ENCODE data around the gene PRAC1. TPM values are rescaled to one million over a fixed set of nuclear protein-coding genes. Genes with fewer than 3 reads are reported as not detected.
A peak's percentile ranks its signal among the peaks of the same experiment; 100 is the strongest.

PRAC1 gene
- total RNA-seq, 4 donors from 2014 or later = not detected

- no peak for DNase-seq (ENCODE audit: low spot score in 2 of 2)
- no peak overlapping the region for H3K4me3 ChIP-seq
- no peak for TF ChIP-seq EP300 (IDR thresholded peaks at IDR 0.05)
- H3K36me3 ChIP-seq = no peaks in the 10 kb centered on the region
- peaks cover 8% of the 10 kb centered on the region for H3K4me1 ChIP-seq
- H3K27me3 ChIP-seq = peaks cover 78% of the 10 kb centered on the region
- WGBS = 87% methylated on average over 5 of the region's 5 CpGs
- no peaks in the 10 kb centered on the region for H3K9me3 ChIP-seq
- no peak overlapping the region for H3K27ac ChIP-seq
Measured at GRCh38 chr17:48679385-48680096, 42.8 kb downstream of the PRAC1 start.

- H3K27ac ChIP-seq = no peak overlapping the region
- peaks cover 8% of the 10 kb centered on the region for H3K4me1 ChIP-seq
- WGBS = 9% methylated on average over 33 of the region's 41 CpGs
- H3K9me3 ChIP-seq = no peaks in the 10 kb centered on the region
- no peak overlapping the region for H3K4me3 ChIP-seq
- DNase-seq (ENCODE audit: low spot score in 2 of 2) = peak in 1 of 2 donors; percentile 59
- TF ChIP-seq CTCF (IDR thresholded peaks at IDR 0.05) = peak; percentile 61 to 93
- no peak for TF ChIP-seq POLR2A (IDR thresholded peaks at IDR 0.05)
- H3K36me3 ChIP-seq = no peaks in the 10 kb centered on the region
- H3K27me3 ChIP-seq = peaks cover 83% of the 10 kb centered on the region
Measured at GRCh38 chr17:48678141-48678971, 44.0 kb downstream of the PRAC1 start.

GRCh38 chr17:48676963-48677558 is 45.3 kb downstream of the PRAC1 start:
- Histone ChIP-seq H3K27me3 (peaks cover 76% of the 10 kb centered on the region), H3K36me3 (no peaks in the 10 kb centered on the region), H3K4me3 (no peak overlapping the region), H3K27ac (no peak overlapping the region), H3K9me3 (no peaks in the 10 kb centered on the region), H3K4me1 (peaks cover 8% of the 10 kb centered on the region)
- WGBS = 69% methylated on average over 6 of the region's 6 CpGs
- no peak for DNase-seq (ENCODE audit: low spot score in 2 of 2)
- TF ChIP-seq CTCF (IDR thresholded peaks at IDR 0.05) (no peak), EP300 (IDR thresholded peaks at IDR 0.05) (no peak), POLR2AphosphoS5 (IDR thresholded peaks at IDR 0.05) (no peak), POLR2A (IDR thresholded peaks at IDR 0.05) (no peak)

- Histone ChIP-seq H3K27ac (no peak overlapping the region), H3K4me3 (no peak overlapping the region), H3K27me3 (peaks cover 54% of the 10 kb centered on the region), H3K36me3 (no peaks in the 10 kb centered on the region), H3K9me3 (no peaks in the 10 kb centered on the region), H3K4me1 (peaks cover 3% of the 10 kb centered on the region)
- TF ChIP-seq EP300 (IDR thresholded peaks at IDR 0.05) (no peak), POLR2AphosphoS5 (IDR thresholded peaks at IDR 0.05) (no peak), CTCF (IDR thresholded peaks at IDR 0.05) (no peak), POLR2A (IDR thresholded peaks at IDR 0.05) (no peak)
- WGBS = 63% methylated on average over 2 of the region's 2 CpGs
- no peak for DNase-seq (ENCODE audit: low spot score in 2 of 2)
Measured at GRCh38 chr17:48672340-48672739, 50.0 kb downstream of the PRAC1 start.

Other genes with a start within 250 kb of the PRAC1 start
- not detected for gene HOXB1, start 191.5 kb downstream of the PRAC1 start, total RNA-seq
- 10 to 100 TPM in 2 of 4 donors, 1 to 10 TPM in 2; 8.4 to 13.6 (median 9.9) TPM for gene HOXB2, start 177.4 kb downstream of the PRAC1 start, total RNA-seq
- 1 to 10 TPM in 3 of 4 donors, under 1 TPM in 1; 0.42 to 3.5 (median 1.0) TPM for gene HOXB4, start 144.2 kb downstream of the PRAC1 start, total RNA-seq
- 10 to 100 TPM in 1 of 4 donors, 1 to 10 TPM in 3; 2.3 to 20.8 (median 3.9) TPM for gene HOXB3, start 132.3 kb downstream of the PRAC1 start, total RNA-seq
- under 1 TPM in 2 of 4 donors, not detected in 2; 0.72 to 0.80 TPM for gene HOXB5, start 128.7 kb downstream of the PRAC1 start, total RNA-seq
- 1 to 10 TPM in 2 of 4 donors, under 1 TPM in 1, not detected in 1; 0.39 to 4.5 (median 1.3) TPM for gene HOXB6, start 117.5 kb downstream of the PRAC1 start, total RNA-seq
- gene HOXB7, start 111.5 kb downstream of the PRAC1 start, total RNA-seq = 1 to 10 TPM in 3 of 4 donors, under 1 TPM in 1; 0.95 to 3.6 (median 2.4) TPM
- not detected for gene HOXB8, start 107.2 kb downstream of the PRAC1 start, total RNA-seq
- gene HOXB9, start 96.2 kb downstream of the PRAC1 start, total RNA-seq = under 1 TPM in 2 of 4 donors, not detected in 2; 0.23 to 0.42 TPM
- gene PRAC2, start 667 bp upstream of the PRAC1 start, total RNA-seq = not detected
- gene HOXB13, start 6.2 kb upstream of the PRAC1 start, total RNA-seq = not detected
- not detected for gene TTLL6, start 94.7 kb upstream of the PRAC1 start, total RNA-seq
- gene CALCOCO2, start 108.5 kb upstream of the PRAC1 start, total RNA-seq = 100 to 1,000 TPM in 2 of 4 donors, 10 to 100 TPM in 2; 87.2 to 133 (median 102) TPM
- gene ATP5MC1, start 170.3 kb upstream of the PRAC1 start, total RNA-seq = 100 to 1,000 TPM in 3 of 4 donors, 10 to 100 TPM in 1; 79.8 to 128 (median 112) TPM
- 10 to 100 TPM; 57.2 to 73.2 (median 69.7) TPM for gene UBE2Z, start 185.9 kb upstream of the PRAC1 start, total RNA-seq
- 10 to 100 TPM; 41.1 to 80.1 (median 63.6) TPM for gene SNF8, start 222.3 kb upstream of the PRAC1 start, total RNA-seq
- gene GIP, start 246.1 kb upstream of the PRAC1 start, total RNA-seq = not detected

Measured in suprapubic skin (tissue), 4 donors.